Right lobe of liver (tissue), 4 donors: ENCODE data around the gene DDC.
"Not testable (repeated sequence)": the region's sequence is repeated elsewhere in the genome, so short reads cannot be mapped to it uniquely, and the experiment has no call there.

ENCODE experiments used
- POLR2A ChIP-seq: fragments of 450-650 bp; IDR thresholded peaks from one replicate; pipeline ENCODE4 v1.6.1; 2017; ENCODE audit warnings: antibody characterized with exemption, mild to moderate bottlenecking
- TF ChIP-seq, protein P1 (sequence below), 4 donors: fragments of 200-600 bp in 3 of 4; fragments of 450-650 bp in 1 of 4; IDR thresholded peaks; one replicate each; pipeline versions ENCODE4 v1.5.1 to v1.8.0; 2016 to 2022; ENCODE audit warnings: antibody characterized with exemption in 4 of 4, mild to moderate bottlenecking in 2 of 4
- donor health status: DM: no; HTN: no; CAD: no.
- donor health status: DM: no; HTN: no; CAD: no.
- donor health status: DM: no; HTN: yes; CAD: no.

- TF ChIP-seq, protein P1, sequence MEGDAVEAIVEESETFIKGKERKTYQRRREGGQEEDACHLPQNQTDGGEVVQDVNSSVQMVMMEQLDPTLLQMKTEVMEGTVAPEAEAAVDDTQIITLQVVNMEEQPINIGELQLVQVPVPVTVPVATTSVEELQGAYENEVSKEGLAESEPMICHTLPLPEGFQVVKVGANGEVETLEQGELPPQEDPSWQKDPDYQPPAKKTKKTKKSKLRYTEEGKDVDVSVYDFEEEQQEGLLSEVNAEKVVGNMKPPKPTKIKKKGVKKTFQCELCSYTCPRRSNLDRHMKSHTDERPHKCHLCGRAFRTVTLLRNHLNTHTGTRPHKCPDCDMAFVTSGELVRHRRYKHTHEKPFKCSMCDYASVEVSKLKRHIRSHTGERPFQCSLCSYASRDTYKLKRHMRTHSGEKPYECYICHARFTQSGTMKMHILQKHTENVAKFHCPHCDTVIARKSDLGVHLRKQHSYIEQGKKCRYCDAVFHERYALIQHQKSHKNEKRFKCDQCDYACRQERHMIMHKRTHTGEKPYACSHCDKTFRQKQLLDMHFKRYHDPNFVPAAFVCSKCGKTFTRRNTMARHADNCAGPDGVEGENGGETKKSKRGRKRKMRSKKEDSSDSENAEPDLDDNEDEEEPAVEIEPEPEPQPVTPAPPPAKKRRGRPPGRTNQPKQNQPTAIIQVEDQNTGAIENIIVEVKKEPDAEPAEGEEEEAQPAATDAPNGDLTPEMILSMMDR (IDR thresholded peaks at IDR 0.05) = not testable (repeated sequence)
- not testable (repeated sequence) for TF ChIP-seq POLR2A
Observed at GRCh38 chr7:50459183-50459582, 106.0 kb downstream of the DDC start.
